ENCODE results near the gene KIF12. TPM values are rescaled to one million over a fixed set of nuclear protein-coding genes. Genes with fewer than 3 reads are reported as not detected.

The KIF12 gene
- total RNA-seq, 1 donor = not detected

- DNase-seq (ENCODE audit: low read depth) = no peak
- no peak overlapping the region for H3K4me3 ChIP-seq (ENCODE audit: low read depth, low read length)
- no peak for TF ChIP-seq CTCF (IDR thresholded peaks at IDR 0.05; ENCODE audit: insufficient read depth, low read length)
These were observed 2.1 kb downstream of the KIF12 start for GRCh38 chr9:114096866-114097612.

- no peak for TF ChIP-seq CTCF (IDR thresholded peaks at IDR 0.05; ENCODE audit: insufficient read depth, low read length)
- H3K4me3 ChIP-seq (ENCODE audit: low read depth, low read length) = no peak overlapping the region
- DNase-seq (ENCODE audit: low read depth) = no peak
These were observed 3.0 kb downstream of the KIF12 start for GRCh38 chr9:114096041-114096511.

- TF ChIP-seq CTCF (IDR thresholded peaks at IDR 0.05; ENCODE audit: insufficient read depth, low read length) = no peak
- no peak overlapping the region for H3K4me3 ChIP-seq (ENCODE audit: low read depth, low read length)
- no peak for DNase-seq (ENCODE audit: low read depth)
These were observed 4.1 kb downstream of the KIF12 start for GRCh38 chr9:114094971-114095370.

GRCh38 chr9:114093761-114094505 is 5.2 kb downstream of the KIF12 start:
- no peak overlapping the region for H3K4me3 ChIP-seq (ENCODE audit: low read depth, low read length)
- DNase-seq (ENCODE audit: low read depth) = no peak
- no peak for TF ChIP-seq CTCF (IDR thresholded peaks at IDR 0.05; ENCODE audit: insufficient read depth, low read length)

GRCh38 chr9:114093031-114093471 is 6.0 kb downstream of the KIF12 start:
- TF ChIP-seq CTCF (IDR thresholded peaks at IDR 0.05; ENCODE audit: insufficient read depth, low read length) = no peak
- H3K4me3 ChIP-seq (ENCODE audit: low read depth, low read length) = no peak overlapping the region
- DNase-seq (ENCODE audit: low read depth) = no peak

GRCh38 chr9:114092336-114092735 is 6.8 kb downstream of the KIF12 start:
- no peak for DNase-seq (ENCODE audit: low read depth)
- H3K4me3 ChIP-seq (ENCODE audit: low read depth, low read length) = no peak overlapping the region
- no peak for TF ChIP-seq CTCF (IDR thresholded peaks at IDR 0.05; ENCODE audit: insufficient read depth, low read length)
